ENCODE results near the gene EIF3F.

The EIF3F gene

DNA sequence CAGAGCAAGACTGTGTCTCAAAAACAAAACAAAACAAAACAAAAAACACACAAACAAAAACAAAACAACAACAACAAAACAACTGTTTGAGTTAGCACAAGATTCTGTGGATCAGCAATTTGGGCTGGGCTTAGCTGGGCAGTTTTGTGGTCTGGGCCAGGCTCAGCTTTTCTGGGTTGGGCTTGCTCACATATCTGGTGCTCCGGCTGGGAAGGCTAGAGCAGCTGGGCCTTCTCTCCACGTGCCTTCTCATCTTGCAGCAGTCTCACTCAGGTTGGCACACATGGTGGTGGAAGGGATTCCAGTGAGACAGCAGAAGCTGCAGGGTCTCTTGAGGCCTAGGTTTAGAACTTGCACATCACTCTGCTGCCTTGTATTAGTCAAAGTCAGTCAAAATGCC is 35.7 kb downstream of the EIF3F start:
- DNase-seq (ENCODE audit: low spot score), result no peak

DNA sequence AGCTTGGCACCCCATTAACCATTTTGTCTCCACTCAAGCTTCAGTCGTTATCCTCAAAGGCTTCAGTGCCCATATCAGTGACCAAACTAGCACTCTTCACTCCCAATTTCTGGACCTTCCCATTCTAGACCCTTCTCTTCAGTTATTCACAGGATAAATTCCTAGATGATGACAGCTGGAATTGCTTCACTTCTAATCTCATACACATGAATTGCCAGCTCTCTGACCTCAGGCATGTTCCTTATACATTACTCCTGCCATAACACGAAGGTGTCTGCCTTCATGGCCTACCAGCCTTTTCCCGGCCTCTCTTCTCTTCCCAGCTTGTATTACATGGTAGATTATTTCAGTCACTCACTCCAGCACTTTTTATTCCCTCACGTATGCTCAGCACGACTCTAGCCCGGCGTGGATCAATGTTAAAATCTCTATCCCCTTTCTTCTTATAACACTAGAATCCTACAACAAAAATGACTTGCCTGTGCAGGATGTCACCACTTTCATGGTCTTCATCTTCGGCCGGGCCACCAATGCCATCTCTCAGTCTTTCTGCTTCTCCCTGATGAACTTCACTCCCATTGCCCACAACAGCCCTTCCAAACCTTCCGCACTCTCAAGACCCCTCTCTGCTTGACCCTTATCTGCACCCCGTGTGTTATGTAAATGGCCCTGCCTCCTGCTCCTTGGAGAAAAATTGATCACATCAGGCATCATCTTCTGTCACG is 36.9 kb downstream of the EIF3F start:
- no peak for DNase-seq (ENCODE audit: low spot score)

DNA sequence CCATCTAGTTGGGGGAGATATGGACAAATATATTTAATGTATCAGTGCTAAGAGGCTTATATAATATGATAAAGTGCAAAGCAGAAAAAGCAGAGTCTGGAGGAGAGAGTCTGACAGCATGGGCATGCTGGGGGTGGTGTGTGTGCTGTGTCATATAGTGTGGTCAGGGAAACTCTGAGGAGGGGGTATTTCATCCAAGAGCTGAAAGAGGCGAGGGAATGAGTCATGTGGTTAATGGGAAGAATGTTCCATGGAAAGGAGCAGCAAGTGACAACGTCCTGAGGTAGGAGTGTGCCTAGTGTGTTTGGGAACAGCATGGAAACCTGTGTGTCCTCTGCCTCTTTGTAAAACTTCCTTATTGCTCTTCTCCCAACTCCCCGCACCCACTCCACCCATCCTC is 38.0 kb downstream of the EIF3F start:
- DNase-seq (ENCODE audit: low spot score), result no peak

DNA sequence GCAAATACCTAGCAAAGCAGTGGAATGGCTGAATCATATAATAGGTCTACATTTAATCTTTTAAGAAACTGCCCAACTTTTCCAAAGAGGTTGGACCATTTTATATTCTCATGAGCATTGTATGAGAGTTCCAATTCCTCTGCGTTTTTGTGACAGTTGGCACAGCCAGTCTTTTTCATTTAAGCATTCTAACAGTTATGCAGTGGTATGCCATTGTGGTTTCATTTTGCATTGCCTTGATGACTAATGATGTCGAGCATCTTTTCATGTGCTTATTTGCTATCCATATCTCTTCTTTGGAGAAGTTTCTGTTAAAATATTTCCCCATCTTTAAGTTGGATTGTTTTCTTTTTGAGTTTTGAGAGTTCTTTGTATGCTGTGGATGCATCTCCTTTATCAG is 38.7 kb downstream of the EIF3F start:
- DNase-seq (ENCODE audit: low spot score), result peak; percentile 54

DNA sequence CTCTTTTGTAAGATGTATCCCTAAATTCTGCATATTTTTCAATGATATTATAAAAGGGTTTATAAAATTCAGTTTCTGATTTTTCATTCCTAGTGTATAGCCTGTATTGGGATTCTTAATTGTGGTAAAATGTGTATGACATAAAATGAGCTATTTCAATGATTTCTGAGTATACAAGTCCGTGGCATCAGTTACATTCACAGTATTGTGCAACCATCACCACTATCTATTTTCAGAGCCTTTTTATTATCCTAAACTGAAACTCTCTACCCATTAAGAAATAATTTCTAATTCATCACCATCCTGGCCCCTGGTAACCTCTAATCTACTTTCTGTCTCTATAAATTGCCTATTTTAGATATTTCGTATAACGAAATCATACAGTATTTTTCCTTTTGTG is 39.8 kb downstream of the EIF3F start:
- no peak for DNase-seq (ENCODE audit: low spot score)

DNA sequence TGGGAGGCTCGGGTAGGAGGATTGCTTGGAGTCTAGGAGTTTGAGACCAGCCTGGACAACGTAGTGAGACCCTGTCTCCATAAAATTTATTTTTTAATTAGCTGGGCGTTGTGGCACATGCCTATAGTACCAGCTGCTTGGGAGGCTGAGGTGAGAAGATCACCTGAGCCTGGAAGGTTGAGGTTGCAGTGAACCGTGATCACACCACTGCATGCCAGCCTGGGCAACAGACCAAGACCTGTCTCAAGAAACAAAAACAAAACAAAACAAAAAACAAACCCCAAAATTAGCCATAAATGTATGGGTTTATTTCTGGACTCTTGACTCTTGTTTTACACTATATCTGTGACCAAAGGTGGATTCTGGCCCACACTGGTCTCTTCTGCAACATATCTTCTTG is 41.6 kb downstream of the EIF3F start:
- DNase-seq (ENCODE audit: low spot score), result no peak

DNA sequence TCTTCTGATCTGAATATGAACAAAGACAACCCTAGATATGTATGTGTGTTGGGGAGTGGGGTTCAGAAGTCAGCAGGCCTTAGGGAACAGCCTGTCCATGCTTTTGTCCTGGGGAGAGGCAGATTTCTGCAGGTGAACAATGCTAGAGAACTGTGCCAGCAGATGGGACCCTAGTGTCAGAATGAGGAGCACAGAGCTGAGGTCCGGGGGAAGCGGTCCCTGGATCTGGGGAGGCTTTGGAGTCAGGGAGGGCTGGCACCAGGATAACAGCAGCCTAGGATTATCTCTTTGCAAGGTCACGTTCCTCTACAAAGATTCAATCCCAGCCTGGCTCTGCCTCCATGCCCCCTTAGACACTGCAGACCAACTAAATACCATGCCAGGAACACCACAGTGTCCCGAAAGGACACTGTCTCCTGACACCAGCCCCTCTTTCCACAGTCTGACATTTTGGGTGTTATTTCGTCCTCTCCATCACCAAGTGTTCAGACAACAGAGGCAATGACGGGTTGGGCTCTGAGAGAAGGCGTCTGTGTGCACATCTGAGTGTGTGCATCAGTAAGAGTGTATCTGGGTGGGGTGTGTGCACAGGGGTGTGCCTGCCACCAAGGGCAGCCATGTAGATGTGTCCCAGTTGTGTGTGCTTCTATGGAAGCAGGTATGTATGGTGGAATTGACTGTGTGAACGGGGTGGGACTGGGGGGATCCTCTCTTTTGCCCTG is 43.5 kb downstream of the EIF3F start:
- no peak for DNase-seq (ENCODE audit: low spot score)

DNA sequence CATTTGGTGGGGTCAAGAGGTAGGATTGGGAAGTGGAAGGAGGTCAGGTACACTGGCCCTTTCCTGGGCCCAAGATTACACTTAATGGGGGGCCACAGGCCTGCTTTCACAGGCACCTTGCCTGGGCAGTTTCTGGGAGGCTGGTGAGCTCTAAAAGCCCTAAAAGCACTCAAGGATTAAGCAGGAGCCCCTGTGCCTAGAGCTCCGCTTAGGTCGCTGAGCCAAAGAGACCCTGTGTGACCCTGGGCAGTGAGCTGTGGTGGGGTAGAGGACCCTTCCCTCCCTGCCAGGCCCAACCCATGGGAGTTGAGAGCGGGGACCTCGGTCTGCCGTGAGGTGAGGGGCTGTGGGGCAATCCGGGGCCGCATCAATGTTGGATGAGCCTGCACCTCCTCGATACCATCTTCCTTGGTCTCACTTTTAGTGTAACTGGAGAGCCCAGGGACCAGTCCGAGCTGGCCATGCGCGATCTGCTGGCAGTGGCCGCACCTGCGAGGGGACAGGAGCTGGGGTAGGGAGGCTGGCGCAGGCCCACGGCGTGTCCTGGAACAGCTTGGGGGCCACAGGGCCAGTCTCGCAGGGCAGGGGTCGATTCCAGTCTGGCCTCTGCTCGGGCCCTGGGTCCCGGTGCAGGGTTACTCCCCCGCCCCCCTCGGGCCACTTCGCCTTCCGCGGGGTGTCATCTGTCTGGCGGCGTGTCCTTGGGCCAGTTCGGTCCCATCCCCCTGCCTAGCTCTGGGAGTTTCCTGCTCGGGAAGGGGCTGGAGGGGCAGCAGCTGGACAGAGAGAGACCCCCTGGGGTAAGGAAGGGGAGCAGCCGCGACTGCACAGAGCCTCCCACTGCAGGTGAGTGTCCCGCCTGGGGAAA is 44.3 kb downstream of the EIF3F start:
- DNase-seq (ENCODE audit: low spot score), result no peak

DNA sequence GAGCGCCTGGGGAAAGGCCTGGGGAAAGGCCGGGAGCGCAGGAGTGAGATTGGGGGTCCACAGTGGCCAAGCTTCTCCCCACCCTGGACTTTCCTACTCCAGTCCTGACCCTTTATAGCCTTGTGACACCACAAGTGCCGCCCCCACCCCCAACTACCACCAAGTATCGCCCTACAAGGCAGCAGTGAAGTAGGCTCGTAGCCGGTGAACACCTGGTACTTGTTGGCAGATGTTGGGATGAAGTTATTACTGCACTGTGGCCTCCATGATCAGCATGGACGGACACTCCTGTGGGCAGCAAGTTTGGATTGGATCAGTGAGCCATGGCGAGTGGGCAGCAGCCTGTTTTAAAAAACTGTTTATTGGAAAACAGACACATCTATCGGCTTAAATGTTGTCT is 45.0 kb downstream of the EIF3F start:
- no peak for DNase-seq (ENCODE audit: low spot score)

DNA sequence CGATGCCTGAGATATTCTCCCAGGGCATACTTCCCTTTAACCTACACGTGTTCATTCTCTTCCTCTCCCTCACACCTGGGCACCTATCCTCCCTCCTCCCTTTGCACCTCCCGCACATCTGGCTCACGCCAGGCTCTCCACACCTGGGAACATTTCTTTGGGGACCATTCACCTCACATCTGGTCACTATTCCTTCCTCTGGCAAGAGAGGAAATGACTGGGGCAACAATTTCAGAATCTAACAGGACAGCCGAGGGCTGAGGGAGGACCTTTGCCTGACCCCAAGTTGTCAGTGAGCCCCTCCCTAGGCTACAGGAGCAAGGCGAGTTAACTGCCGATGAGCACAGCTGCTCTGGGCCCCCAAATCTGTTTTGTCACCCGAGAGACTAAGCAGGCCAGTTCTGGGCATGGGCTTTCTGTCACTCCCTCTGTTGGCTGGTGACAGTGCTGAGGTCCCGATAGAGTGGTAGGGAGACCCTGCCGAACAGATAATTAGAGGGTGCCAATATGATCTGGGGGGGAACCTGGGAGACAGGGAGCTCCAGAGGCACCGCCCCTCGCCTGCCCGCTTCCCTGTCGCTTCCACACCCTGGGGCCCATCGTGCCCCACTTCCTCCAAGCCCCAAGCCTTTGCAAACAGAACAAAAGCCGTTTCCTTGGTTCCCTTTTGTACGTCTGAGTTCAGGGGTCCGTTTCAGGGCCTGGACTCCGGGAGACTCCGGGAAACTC is 45.6 kb downstream of the EIF3F start:
- DNase-seq (ENCODE audit: low spot score), result no peak

DNA sequence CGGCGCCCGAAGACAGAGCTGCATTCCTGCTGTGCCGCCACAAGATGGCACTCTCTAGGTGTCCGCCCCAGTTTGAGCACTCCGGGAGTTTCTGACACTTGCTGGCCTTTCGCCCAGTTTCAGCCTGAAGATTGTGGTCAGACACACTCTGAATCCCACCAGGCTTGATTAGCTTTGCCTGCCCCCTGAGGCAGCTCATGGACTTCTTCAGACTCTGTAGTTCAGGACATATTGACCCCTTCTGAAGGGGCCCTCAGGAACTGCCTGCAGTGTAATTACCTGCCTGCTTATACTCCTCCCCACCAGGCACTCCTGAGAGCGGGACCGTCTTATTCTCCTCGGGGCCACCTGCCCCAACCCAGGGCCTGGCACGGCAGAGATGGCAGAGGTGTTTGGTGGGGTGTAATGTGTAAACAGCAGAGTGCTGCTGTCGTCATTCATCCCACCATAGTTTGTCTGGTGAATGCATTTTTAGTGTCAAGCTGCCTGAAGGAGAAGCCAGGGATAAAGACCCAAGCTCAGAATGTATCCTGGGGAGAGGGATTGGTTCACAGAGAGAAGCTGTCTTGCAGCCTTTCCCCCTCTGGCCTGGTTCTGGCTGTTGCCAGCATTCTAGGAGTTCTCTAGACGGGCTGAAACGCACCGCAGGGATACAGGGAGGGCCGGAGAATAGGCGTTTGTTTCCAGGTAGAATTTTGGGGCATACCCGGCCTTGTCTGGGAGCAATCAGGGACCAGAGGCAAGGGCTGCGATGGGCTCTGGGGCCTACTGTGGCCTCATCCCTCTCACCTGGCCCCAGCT is 46.4 kb downstream of the EIF3F start:
- peak; percentile 59 for DNase-seq (ENCODE audit: low spot score)

DNA sequence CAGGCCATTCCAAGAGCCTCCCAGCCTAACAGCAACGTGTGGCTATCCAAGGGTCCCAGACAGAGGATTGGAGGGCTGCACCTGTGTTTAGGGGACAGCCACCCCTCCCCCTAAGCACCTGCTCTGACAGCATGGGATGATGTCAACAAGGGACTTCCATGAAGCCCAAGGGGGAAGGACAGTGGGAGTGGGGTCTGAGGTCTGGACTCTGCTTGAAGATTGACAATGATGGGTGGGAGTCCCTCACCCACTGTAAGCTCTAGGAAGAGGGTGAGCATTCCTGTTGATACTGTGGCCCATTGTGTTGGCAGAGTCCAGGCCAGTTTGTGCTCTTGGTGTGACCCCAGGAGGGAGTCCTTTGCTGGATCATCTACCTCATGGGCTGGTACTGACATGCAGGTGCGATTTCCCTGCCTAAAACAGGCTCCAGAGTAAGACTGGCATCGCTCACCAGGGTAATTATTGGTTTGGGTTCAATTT is 47.0 kb downstream of the EIF3F start:
- DNase-seq (ENCODE audit: low spot score), result no peak

DNA sequence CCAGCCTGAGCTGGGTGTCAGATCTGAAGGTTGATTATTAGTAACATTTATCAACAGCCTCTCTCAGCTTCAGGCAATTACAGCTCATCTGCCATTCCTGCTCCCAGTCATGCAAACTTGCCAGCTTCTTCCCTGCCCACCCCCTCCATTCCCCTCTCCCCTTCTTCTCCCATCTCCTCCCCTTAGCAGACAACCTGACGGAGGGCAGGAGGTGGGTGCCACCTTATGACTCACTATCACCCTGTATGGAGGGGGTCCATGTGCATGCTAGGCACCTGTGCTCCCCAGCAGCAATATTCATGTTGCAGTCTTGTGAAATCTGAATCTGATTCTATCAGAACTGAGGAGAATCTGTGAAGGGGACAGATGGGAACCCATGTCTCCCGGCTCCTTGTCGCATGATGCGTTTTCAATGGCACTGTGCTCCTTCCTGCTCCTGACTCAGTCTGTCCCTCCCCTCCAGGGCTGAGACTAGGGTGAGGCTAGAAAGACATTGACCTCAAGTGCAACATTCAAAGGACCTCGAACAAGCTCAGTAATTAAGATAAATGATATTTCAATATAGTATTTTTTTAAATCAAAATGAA is 47.6 kb downstream of the EIF3F start:
- no peak for DNase-seq (ENCODE audit: low spot score)

DNA sequence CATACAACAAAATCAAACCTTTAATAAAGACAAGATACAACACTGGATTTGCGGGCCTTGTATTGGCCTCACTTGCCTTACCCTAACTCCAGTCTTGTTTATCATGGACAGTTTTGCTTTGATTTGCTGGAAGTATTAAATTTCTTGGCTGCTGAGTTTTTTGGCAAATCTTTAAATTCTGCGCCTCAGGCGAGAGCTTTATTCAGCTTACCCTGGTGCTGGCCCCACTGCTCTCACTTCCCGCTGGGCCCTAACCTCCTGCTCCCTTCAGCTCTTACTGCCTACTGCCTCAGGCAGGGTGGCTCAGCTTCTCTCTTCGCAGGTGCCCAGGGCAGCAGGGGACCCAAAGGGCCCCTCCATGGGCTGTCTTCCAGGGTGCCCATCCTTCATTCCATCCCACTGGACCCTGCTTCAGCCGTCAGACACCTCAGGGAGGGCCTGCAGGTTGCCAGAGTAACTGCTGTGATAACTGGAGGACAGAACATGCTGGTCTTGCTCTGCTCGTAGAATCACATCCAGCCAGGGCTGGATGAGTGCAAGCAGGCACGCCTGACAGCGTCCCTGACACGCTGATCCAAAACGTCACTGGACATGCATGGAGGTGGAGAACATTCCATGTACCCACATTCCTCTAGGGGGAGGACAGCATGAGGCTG is 48.2 kb downstream of the EIF3F start:
- no peak for DNase-seq (ENCODE audit: low spot score)

DNA sequence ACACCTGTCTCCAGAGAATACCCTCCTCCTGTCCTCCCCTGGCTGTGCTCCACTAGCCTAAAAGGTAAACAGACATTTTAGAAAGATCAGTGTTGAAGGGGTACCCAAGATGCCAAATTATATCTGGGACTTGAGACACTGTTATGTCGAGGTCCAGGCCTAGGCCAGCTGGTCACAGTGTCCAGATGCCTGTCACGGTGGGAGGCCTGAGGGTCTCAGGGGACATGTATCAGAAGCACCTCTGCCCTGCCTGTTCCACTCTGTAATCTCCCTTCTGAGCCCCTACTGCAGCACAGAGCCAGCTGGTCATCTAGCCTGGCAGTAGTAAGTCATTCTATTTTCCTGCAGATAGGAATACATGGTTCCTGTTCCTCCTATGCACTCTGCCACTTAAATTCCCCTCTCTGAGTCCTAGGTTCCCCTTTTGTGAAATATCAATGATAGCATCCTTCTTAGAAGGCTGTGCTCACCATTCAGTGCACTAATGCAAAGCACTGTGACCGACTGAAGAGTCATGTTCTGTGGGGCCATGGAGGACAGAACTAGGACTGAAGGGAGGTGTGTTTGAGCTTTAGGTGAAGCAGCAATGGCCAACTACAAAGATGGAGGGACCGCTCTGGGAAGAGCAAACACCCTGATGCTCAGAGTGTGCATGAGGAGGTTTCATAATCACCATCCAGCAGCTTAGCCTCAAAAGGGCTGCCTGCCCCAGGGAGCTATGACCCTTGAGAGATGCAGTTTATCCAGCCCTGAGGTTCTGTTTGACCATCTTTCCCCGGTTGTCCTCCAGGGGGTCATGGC is 49.1 kb downstream of the EIF3F start:
- no peak for DNase-seq (ENCODE audit: low spot score)

DNA sequence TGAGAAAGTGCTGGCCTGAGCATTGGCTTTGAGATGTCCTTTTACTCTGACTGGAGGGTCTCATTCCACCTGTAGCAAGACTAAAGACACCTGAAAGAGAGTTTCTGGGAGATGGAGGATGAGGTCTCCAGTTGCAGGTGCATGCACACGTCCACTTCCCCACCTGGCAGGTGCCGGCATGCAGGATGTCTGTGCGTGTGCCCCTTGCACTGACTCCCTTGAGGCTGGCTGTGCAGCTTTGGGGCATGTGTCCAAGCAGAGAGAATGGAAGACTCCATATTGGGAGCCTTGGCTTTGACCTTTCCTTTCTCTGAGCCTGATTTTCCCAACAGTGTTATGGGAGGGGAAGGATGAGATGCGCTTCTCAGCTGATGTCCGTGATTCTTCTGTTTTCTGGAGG is 49.8 kb downstream of the EIF3F start:
- DNase-seq (ENCODE audit: low spot score), result no peak

DNA sequence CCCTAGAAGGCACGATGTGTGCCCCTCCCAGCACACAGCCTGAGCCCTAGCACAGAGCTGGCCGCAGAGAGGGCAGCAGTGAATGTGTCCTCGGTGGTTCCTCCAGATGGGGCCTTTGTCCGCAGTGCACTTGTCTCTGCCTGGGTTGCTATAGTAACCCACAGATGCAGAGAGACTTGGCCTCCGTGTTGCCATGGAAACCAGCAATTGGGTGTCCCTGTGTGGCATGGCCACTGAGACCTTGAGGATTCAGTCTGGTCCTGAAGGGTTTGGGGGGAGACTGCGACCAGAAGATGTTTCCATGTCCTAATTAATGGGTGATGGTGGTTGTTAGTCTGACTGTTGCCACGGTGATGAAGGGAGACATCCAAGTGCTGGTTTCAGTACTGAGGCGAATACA is 51.3 kb downstream of the EIF3F start:
- DNase-seq (ENCODE audit: low spot score), result no peak

DNA sequence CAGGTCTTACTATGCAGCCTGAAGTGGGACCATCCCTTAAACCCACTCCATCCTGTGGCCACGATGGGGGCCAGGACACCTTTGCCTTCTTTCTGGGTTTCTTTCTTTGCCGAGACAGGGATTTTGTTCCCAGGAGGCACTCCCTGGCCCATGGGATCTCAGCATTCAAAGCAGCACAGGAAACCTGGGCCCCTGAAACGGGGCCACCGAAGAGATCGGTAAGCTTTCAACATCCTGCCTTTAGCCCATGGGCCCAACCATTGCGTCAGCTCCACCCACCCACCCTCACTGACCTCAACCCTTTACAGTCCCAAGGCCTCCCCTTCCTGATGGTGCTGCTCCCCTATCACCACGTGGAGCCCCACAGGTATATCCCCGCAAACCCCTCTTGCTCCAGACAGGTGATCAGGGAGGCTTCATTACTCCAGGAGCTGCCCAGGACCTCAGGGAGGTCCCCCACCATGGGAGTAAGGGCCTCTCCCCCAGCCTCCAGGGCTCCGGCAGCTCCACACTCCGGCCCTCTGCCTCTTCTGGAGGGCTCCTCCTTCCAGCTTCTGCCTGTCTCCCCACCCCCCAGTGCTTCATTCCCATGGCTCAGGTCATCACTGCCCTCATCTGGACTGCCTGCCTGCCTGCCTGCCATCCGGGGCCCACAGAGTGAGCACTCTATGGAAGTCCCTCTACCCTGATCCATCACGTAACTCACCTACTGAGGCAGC is 51.8 kb downstream of the EIF3F start:
- DNase-seq (ENCODE audit: low spot score), result no peak
